Calu3 (cell line): Measurements from ENCODE around the gene GTPBP3. TPM values are rescaled to one million over a fixed set of nuclear protein-coding genes. Genes with fewer than 3 reads are reported as not detected.

Experiments
- BruUV-seq: library from RNA; stranded (reverse); fragments of 400-500 nt; replicated peaks from 2 replicates; lab custom pipeline; 2021; lab: Mats Ljungman, UMichigan
- CTCF ChIA-PET: fragments of 300-600 bp; sonication (Branson Sonifier 250); formaldehyde crosslinking; loops from one replicate; lab custom pipeline; 2022; ENCODE audit warnings: antibody characterized with exemption; lab: Charles Lee
- DNase-seq: peaks from one replicate; pipeline ENCODE4 v3.0.0; 2022
- H3K27ac Mint-ChIP-seq: one replicate; pipeline ENCODE4 v1.8.0; 2022; ENCODE audit warnings: mixed read lengths; ENCODE audit not compliant: unreplicated experiment
- H3K27me3 Mint-ChIP-seq: one replicate; pipeline ENCODE4 v1.8.0; 2022; ENCODE audit warnings: mixed read lengths; ENCODE audit not compliant: unreplicated experiment
- H3K36me3 Mint-ChIP-seq: one replicate; pipeline ENCODE4 v1.8.0; 2022; ENCODE audit warnings: mild to moderate bottlenecking, moderate library complexity, mixed read lengths; ENCODE audit not compliant: insufficient read depth, unreplicated experiment
- H3K4me1 Mint-ChIP-seq: one replicate; pipeline ENCODE4 v1.8.0; 2022; ENCODE audit warnings: mild to moderate bottlenecking, low read depth, mixed read lengths; ENCODE audit not compliant: unreplicated experiment
- H3K4me3 Mint-ChIP-seq: one replicate; pipeline ENCODE4 v1.8.0; 2022; ENCODE audit warnings: mild to moderate bottlenecking, low read depth, moderate library complexity, mixed read lengths; ENCODE audit not compliant: unreplicated experiment
- H3K9me3 Mint-ChIP-seq: one replicate; pipeline ENCODE4 v1.8.0; 2022; ENCODE audit warnings: low read depth, mixed read lengths; ENCODE audit not compliant: unreplicated experiment
- intact Hi-C: fragments of 100-400 bp; cut with micrococcal nuclease; formaldehyde crosslinking; loops from one replicate; pipeline ENCODE4 v1.10.0; 2022; ENCODE audit not compliant: unreplicated experiment
- total RNA-seq: library from RNA; stranded (reverse); gene quantifications from 2 replicates; pipeline ENCODE4 v1.2.3, GENCODE V29; 2022
- TF ChIP-seq, protein P1 (sequence below): fragments of 200-600 bp; IDR thresholded peaks from one replicate; pipeline ENCODE4 v1.8.0; 2022; ENCODE audit warnings: antibody characterized with exemption; ENCODE audit not compliant: unreplicated experiment

Gene GTPBP3
- total RNA-seq, 1 experiment from 2014 or later, result 40.9 TPM

GRCh38 chr19:17340302-17340870, 3.0 kb downstream of the GTPBP3 start:
- TF ChIP-seq, protein P1, sequence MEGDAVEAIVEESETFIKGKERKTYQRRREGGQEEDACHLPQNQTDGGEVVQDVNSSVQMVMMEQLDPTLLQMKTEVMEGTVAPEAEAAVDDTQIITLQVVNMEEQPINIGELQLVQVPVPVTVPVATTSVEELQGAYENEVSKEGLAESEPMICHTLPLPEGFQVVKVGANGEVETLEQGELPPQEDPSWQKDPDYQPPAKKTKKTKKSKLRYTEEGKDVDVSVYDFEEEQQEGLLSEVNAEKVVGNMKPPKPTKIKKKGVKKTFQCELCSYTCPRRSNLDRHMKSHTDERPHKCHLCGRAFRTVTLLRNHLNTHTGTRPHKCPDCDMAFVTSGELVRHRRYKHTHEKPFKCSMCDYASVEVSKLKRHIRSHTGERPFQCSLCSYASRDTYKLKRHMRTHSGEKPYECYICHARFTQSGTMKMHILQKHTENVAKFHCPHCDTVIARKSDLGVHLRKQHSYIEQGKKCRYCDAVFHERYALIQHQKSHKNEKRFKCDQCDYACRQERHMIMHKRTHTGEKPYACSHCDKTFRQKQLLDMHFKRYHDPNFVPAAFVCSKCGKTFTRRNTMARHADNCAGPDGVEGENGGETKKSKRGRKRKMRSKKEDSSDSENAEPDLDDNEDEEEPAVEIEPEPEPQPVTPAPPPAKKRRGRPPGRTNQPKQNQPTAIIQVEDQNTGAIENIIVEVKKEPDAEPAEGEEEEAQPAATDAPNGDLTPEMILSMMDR, result no peak
- H3K9me3 Mint-ChIP-seq, result no peaks in the 10 kb centered on the region
- DNase-seq, result peak; percentile 47
- H3K4me3 Mint-ChIP-seq, result no peak overlapping the region
- peaks cover 32% of the 10 kb centered on the region for H3K36me3 Mint-ChIP-seq
- intact Hi-C loops, result no loop called here
- no peaks in the 10 kb centered on the region for H3K27me3 Mint-ChIP-seq
- no peaks in the 10 kb centered on the region for H3K4me1 Mint-ChIP-seq
- CTCF ChIA-PET, result no interaction called here
- H3K27ac Mint-ChIP-seq, result no peak overlapping the region
- no TSS peak for BruUV-seq

- BruUV-seq, result no TSS peak
- TF ChIP-seq, protein P1, result no peak
- CTCF ChIA-PET, result no interaction called here
- no peak overlapping the region for H3K4me3 Mint-ChIP-seq
- peaks cover 32% of the 10 kb centered on the region for H3K36me3 Mint-ChIP-seq
- no peak for DNase-seq
- intact Hi-C loops, result no loop called here
- no peaks in the 10 kb centered on the region for H3K27me3 Mint-ChIP-seq
- no peak overlapping the region for H3K27ac Mint-ChIP-seq
- no peaks in the 10 kb centered on the region for H3K4me1 Mint-ChIP-seq
- no peaks in the 10 kb centered on the region for H3K9me3 Mint-ChIP-seq
These were observed 3.6 kb downstream of the GTPBP3 start for GRCh38 chr19:17340871-17341357.

GRCh38 chr19:17341386-17341785, 4.0 kb downstream of the GTPBP3 start:
- H3K27me3 Mint-ChIP-seq, result no peaks in the 10 kb centered on the region
- CTCF ChIA-PET, result no interaction called here
- no peak for DNase-seq
- BruUV-seq, result no TSS peak
- H3K27ac Mint-ChIP-seq, result no peak overlapping the region
- H3K9me3 Mint-ChIP-seq, result no peaks in the 10 kb centered on the region
- intact Hi-C loops, result no loop called here
- H3K4me1 Mint-ChIP-seq, result no peaks in the 10 kb centered on the region
- no peak overlapping the region for H3K4me3 Mint-ChIP-seq
- H3K36me3 Mint-ChIP-seq, result peaks cover 36% of the 10 kb centered on the region
- TF ChIP-seq, protein P1, result no peak

DNA sequence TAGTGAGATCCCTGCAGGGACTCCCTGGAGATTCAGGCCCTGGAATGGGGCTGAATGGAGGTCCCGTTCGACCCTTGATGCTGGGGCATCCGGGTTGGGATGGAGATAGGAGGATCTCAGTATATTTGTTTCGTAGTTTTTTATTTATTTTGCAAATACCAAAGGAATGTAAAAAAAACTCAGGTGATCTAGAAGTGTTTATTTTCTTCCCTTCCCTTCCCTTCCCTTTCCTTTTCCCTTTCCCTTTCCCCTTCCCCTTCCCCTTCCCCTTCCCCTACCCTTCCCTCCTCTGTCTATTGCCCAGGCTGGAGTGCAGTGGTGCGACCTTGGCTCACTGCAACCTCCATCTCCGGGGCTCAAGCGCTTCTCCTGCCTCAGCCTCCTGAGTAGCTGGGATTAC, 4.5 kb downstream of the GTPBP3 start:
- no peak for DNase-seq
- Mint-ChIP-seq H3K27me3 (no peaks in the 10 kb centered on the region), H3K9me3 (no peaks in the 10 kb centered on the region), H3K36me3 (peaks cover 33% of the 10 kb centered on the region), H3K4me1 (no peaks in the 10 kb centered on the region), H3K27ac (no peak overlapping the region), H3K4me3 (no peak overlapping the region)
- no TSS peak for BruUV-seq
- TF ChIP-seq, protein P1, result no peak
- CTCF ChIA-PET, result no interaction called here
- intact Hi-C loops, result no loop called here
